Measurements from ENCODE around the gene ACYP2.
"Not testable (repeated sequence)": the region's sequence is repeated elsewhere in the genome, so short reads cannot be mapped to it uniquely, and the experiment has no call there.

Gene ACYP2

GRCh38 chr2:54227798-54228197, 112.4 kb downstream of the ACYP2 start:
- no peak for DNase-seq (ENCODE audit: low spot score)

GRCh38 chr2:54228945-54229344, 113.5 kb downstream of the ACYP2 start:
- no peak for DNase-seq (ENCODE audit: low spot score)

GRCh38 chr2:54233832-54234649, 118.6 kb downstream of the ACYP2 start:
- DNase-seq (ENCODE audit: low spot score) = no peak

GRCh38 chr2:54237428-54237827, 122.0 kb downstream of the ACYP2 start:
- no peak for DNase-seq (ENCODE audit: low spot score)

- DNase-seq (ENCODE audit: low spot score) = no peak
These were observed 124.0 kb downstream of the ACYP2 start for GRCh38 chr2:54239427-54239826.

- no peak for DNase-seq (ENCODE audit: low spot score)
These were observed 125.4 kb downstream of the ACYP2 start for GRCh38 chr2:54240515-54241469.

GRCh38 chr2:54247115-54247514, 131.7 kb downstream of the ACYP2 start:
- no peak for DNase-seq (ENCODE audit: low spot score)

GRCh38 chr2:54249629-54250028, 134.2 kb downstream of the ACYP2 start:
- DNase-seq (ENCODE audit: low spot score) = no peak

GRCh38 chr2:54254180-54254579, 138.8 kb downstream of the ACYP2 start:
- DNase-seq (ENCODE audit: low spot score) = no peak

GRCh38 chr2:54255230-54256090, 140.0 kb downstream of the ACYP2 start:
- no peak for DNase-seq (ENCODE audit: low spot score)

- DNase-seq (ENCODE audit: low spot score) = no peak
These were observed 140.8 kb downstream of the ACYP2 start, which contains the start of gene TSPYL6 for GRCh38 chr2:54256091-54256694. TSPYL6 (minus strand) TSS chr2:54256229; CDS start chr2:54256151, 78 bp downstream.

- no peak for DNase-seq (ENCODE audit: low spot score)
These were observed 142.8 kb downstream of the ACYP2 start for GRCh38 chr2:54258166-54258565.

GRCh38 chr2:54259413-54260240, 144.2 kb downstream of the ACYP2 start:
- DNase-seq (ENCODE audit: low spot score) = no peak

GRCh38 chr2:54260241-54260595, 144.8 kb downstream of the ACYP2 start:
- no peak for DNase-seq (ENCODE audit: low spot score)

GRCh38 chr2:54261537-54261936, 146.1 kb downstream of the ACYP2 start:
- no peak for DNase-seq (ENCODE audit: low spot score)

GRCh38 chr2:54262015-54262765, 146.8 kb downstream of the ACYP2 start:
- no peak for DNase-seq (ENCODE audit: low spot score)

GRCh38 chr2:54265081-54265480, 149.7 kb downstream of the ACYP2 start:
- not testable (repeated sequence) for DNase-seq (ENCODE audit: low spot score)

GRCh38 chr2:54267577-54267976, 152.2 kb downstream of the ACYP2 start:
- no peak for DNase-seq (ENCODE audit: low spot score)

- DNase-seq (ENCODE audit: low spot score) = no peak
These were observed 155.8 kb downstream of the ACYP2 start for GRCh38 chr2:54271189-54271588.

Data from left forelimb (tissue), 1 donor.